GM19238 (cell line): ENCODE measurements around the gene DTX3.
"Not testable (repeated sequence)": the region's sequence is repeated elsewhere in the genome, so short reads cannot be mapped to it uniquely, and the experiment has no call there.

Experiments
- DNase-seq: peaks from one replicate; pipeline ENCODE4 v3.0.0; 2011; ENCODE audit warnings: low spot score; ENCODE audit not compliant: insufficient read length

Gene DTX3

DNA sequence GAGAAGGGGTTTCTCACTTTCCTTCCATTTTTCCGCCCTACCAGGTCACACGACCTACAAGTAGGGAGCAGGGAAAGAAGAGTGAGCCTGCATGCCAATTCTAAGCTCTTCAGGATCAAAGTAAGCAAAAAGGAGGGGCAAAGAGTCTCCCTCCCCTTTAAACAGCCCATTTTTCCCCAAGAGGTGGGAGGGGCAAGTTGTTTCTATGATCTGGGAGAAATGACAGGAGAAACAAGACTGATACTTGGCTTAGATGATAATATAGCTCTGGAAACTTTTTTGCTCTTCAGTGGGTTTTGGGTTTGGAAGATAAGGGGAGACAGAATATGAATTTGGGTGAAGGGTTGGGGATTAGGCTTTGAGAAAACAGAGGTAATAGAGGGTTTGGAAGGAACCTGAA is 1.8 kb downstream of the DTX3 start:
- DNase-seq, result no peak

DNA sequence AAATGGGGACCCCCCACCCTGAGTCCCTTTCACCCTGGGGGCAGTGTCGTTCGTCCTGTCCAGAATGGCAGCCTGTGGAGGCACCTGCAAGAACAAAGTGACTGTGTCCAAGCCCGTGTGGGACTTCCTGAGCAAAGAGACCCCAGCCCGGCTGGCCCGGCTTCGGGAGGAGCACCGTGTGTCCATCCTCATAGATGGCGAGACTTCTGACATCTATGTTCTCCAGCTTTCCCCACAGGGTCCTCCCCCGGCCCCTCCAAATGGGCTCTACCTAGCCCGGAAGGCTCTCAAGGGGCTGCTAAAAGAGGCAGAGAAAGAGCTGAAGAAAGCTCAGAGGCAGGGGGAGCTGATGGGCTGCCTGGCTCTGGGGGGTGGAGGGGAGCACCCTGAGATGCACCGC is 2.2 kb downstream of the DTX3 start:
- no peak for DNase-seq

DNA sequence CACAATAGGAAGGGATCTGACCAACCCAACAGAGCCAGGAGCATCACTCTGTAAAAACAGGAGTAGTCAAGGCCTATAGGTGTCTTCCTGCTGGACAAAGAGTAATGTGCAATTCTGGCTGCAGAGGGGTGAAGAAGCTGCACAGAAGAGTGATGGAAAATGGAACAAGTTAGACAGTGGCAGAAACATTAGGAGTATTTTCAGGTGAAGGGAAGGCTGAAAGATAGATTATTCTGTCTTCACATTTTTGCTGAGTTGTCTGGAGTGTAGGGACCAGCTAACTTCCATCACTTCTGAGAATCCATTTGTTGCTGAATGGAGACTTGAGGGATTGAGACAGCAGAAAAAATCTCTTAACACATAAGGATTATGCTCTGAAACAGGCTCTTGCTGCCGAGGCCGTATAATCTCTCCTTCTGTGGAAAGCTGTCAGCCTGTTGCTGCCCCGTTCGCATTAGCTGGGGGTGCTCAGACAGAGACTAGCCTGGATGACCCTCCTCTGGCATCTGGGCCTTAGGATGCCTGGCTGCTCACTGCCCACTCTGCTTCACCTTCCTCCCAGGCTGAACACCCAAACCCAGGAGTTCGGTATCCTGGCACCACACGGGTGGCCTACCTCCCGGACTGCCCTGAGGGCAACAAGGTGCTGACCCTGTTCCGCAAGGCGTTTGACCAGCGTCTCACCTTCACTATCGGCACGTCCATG is 3.5 kb downstream of the DTX3 start:
- no peak for DNase-seq

DNA sequence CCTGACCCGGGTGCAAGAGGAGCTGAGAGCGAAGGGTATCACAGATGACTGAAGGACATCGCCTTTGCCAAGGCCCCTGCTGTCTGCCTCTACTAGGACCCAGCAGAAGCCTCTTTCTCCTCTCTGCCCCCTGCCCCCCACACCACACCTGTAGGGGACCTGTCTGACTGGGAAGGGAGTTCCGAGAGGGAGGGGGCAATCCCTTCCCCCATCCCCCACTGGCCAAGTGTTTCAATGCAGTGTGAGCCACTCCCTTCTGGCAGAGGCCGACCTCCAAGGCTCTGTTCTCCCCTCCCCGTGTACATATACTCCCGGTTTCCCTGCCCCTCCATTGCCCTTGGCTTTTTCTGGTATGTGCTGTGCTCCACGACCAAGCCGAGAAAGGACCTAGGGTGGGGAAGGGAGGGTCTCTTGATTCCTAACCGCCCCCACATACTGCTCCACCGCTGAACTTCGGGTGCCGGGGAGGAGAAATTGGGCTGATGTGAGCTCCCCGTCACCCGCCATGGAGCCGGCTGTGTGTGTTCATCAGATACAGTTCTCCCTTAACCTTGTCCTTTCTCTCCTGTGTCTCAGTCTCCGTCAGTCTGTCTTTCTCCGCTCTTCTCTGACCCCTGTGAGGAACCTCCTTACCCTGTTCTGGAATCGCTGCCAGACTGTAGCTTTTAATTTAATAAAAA is 4.6 kb downstream of the DTX3 start:
- no peak for DNase-seq

DNA sequence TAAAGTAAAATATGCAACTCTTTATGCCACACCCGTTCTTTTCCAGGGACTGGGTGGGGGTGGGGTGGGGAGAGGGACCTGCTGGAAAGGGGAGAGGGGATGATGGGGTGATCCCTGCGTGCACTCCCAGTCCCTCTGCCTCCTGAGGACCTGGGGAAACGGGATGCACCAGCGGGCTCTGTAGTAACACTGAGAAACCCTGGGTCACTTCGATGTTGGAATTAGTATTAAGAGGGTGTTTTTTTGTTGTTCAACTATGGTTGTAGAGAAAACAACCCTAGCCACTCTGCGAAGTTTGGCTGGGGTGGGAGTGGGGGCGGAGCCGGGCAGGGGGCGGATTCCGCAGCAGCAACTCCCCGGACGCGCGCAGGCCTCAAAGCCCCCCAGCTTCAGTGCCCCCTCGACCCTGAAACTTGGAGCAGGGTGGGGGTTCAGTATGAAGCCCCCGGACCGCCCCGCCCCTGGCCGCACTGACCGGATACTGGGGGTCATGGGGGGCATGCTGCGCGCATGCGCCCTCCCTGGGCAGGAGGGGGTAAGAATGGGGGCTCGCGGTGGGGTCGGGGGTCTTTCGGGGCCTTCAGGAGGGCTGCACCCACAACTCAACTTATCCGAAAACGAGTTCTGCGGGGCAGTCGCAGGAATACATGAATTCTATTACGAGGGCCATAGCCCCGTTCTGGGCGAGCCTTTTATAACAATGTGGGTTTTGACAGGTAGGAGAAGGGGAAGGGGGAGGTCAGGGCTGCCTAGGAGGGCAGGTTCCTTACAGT is 5.3 kb downstream of the DTX3 start:
- DNase-seq, result no peak

DNA sequence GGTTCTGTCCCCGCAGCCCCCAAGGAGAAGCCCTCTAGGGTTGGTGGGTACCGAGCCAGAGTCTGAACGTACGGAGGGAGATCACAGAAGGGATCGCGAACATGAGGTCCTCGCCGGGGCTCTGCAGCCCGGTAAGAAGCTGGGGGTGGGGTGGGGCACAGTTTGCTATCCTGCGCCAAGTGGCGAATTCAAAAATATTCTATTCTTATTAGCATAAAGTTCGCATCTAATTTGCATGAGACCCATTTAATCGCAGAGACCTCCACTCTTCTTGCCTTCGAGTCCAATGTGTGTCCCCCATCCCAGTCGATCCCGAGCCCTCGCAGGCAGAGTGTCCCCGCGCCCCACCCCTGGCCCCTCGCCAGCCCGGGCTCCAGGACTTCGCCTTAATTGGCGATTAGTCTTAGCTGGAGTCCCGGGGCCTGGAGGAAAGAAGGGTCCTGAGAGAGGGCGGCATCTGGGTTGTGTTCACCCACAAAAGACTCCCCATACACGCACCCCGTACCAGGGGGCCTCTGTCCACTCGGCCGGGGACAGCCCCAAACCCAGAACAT is 6.0 kb downstream of the DTX3 start:
- no peak for DNase-seq

DNA sequence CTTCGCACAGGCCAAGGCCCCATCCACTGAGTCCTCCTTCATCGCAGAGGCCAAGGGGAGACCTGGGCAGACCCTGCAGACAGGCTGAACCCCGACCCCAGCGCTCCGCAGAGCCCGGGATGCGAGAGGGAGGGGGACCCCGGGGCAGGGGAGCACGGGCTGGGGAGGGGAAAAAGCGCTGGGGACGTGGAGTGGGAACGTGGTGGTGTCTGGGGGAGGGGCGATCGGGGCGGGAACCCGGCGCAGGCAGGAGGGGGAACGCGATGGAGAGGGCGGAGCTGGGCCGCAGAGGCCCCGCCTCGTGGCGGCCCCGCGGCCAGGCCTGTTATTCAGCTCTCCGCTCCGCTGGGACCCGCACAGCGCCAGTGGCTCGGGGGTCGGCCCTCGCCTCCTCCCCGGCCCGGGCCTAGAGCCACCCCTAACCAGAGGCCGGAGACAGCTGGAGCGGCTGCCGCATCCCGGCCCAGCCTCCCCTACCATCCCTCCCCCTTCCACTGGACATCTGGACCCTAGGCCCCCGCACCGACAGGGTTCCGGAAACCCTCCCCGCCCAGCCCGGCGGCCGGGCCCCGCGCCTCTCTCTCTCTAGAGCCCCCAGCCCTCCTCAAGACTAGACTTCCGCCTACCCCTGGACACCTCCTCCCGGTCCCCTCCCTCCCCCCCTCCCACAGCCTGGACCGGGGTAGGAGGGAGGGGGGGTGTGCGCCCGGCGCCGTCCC is 6.6 kb downstream of the DTX3 start, which contains the start of gene ARHGEF25:
Gene ARHGEF25, plus strand, starts transcription at position 328 of the 719 bp plus-strand sequence. CDS start 460 bp downstream, outside the sequence.
- peak; percentile 73 for DNase-seq

DNA sequence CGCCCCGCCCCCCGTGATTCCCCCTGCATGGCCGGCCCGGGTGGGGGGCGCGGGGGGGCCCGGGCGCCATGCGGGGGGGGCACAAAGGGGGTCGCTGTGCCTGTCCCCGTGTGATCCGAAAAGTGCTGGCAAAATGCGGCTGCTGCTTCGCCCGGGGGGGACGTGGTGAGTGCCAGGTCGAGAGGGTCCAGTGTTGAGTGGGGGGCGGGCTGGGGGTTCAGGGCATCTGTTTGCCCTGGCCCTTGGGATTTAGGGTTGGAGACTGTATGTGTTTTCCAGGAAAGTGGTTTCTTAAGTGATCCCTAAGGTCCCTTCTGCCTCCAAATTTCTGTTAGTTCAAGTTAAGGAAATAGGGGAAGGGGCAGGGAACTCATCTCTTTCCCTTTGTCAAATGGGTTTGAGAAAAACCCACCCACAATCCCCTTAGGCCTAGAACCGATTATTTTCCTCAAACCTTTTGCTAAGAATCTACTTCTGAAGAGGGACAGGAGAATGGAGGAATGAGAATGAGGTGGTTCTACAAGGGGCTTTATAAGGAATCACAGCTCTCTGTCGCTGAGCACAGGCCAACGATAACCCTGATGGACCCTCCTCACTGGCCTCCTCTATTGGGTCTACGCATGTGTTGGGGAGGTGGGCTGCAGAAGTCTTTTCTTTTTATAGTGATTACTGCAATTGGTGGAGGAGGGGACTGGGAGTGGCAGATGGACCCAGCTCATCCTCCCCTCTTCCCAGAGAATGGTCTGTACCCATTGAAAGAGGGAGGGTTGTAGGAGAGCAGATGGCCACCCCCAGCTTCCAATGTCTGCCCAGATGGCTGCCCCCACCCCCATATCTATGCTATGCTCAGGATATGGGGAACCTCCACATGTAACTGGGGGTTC is 7.4 kb downstream of the DTX3 start:
- DNase-seq, result no peak

DNA sequence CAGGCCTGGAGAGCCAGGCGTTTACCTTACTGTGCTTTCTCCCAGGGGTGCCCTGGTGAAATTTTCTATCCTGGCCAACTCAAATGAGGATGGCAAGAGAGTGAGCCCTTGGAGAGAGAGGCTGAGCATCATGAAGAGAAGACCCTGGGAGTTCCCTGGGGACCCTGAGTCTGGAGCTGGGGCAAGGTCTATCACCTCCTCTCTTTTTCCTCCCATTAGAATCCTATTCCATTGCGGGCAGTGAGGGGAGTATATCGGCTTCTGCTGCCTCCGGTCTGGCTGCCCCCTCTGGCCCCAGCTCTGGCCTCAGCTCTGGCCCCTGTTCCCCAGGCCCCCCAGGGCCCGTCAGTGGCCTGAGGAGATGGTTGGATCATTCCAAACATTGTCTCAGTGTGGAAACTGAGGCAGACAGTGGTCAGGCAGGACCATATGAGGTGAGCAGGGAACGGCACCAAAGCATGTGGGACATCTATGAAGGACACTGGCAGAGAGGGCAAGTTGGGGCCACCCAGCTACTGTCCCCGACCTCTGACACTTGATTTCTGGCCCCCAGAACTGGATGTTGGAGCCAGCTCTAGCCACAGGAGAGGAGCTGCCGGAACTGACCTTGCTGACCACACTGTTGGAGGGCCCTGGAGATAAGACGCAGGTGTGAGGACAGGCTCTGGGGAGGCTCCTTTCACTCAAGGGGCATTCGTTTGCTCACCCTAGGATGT is 8.2 kb downstream of the DTX3 start:
- DNase-seq, result no peak

DNA sequence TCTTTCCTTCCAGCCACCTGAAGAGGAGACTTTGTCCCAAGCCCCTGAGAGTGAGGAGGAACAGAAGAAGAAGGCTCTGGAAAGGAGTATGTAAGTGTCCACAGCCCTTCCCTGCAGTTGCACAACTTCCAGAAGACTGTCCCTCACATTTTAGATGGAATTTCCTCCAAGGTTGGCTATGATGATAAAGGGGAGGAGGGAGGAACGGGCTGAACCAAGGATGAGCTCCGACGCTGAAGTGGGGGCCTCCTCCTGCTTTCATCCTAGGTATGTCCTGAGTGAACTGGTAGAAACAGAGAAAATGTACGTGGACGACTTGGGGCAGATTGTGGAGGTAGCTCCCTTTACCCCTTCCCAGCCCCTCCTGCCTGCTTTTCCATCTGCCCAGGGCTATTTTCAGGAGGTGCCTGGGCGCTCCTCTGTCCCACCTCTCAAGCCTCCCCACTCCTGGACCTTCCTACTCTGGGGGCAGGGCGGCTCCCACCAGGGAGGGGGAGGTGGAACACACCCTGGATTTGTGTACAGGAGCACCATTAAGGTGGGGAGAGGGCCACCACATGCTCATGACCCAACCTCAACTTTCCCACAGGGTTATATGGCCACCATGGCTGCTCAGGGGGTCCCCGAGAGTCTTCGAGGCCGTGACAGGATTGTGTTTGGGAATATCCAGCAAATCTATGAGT is 8.9 kb downstream of the DTX3 start:
- no peak for DNase-seq

DNA sequence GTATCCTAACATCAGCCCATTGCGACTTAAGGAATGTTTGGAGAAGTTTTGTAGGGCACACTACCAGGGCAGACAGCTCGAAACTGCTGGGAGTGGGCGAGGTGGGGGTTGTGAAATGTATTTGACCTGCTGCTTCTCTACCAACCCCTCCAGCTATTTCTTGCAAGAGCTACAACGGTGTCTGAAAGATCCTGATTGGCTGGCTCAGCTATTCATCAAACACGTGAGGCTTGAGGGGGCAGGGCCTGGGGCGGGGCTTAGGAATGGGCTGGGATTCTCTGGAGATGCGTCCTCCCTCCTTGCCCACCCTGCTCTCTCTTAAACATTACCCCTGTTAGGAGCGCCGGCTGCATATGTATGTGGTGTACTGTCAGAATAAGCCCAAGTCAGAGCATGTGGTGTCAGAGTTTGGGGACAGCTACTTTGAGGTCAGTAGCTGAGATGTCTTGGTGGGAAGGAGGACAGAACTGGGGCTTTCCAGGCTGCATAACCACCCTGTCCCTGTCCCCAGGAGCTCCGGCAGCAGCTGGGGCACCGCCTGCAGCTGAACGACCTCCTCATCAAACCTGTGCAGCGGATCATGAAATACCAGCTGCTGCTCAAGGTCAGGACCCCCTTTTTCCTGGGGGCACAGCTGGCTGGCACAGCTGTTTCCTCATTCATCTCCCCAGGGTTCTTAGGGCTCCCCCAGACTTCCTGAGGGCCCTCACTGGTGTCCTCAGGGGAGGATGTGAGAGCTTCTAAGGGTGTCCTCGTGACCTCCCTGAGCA is 9.7 kb downstream of the DTX3 start:
- peak; percentile 75 for DNase-seq

DNA sequence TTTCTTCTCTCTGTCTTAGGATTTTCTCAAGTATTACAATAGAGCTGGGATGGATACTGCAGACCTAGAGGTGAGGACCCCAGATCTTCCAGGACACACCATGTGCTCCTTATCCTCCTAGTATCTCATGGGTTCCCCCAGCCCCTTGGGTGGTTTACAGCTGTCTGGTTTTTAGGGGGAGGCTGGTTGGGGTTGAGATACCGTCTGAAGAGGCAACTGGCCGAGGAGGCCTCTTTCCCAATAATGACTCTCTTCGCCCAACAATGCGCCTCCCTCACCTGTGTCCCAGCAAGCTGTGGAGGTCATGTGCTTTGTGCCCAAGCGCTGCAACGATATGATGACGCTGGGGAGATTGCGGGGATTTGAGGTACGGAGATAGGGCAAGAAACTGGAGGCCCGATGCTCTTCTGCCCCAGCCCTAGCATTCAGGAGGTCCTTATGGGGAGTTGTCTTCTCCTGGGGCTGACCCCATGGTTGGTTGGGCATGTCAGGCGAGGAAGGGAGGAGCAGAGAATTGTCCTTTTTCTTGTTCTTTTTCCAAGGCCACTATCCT is 10.4 kb downstream of the DTX3 start:
- DNase-seq, result no peak

DNA sequence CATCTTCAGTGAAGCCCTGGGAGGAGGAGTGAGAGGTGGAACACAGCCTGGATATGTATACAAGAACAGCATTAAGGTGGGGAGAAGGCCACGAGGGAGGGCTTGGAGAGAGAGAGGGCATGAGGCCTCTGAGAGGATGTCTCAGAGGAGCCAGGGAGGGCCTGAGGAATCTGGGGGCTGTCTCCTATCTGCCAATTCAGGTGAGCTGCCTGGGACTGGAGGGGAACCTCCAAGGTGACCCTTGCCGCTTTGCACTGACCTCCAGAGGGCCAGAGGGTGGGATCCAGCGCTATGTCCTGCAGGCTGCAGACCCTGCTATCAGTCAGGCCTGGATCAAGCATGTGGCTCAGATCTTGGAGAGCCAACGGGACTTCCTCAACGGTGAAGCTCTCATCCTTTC is 11.0 kb downstream of the DTX3 start:
- no peak for DNase-seq

DNA sequence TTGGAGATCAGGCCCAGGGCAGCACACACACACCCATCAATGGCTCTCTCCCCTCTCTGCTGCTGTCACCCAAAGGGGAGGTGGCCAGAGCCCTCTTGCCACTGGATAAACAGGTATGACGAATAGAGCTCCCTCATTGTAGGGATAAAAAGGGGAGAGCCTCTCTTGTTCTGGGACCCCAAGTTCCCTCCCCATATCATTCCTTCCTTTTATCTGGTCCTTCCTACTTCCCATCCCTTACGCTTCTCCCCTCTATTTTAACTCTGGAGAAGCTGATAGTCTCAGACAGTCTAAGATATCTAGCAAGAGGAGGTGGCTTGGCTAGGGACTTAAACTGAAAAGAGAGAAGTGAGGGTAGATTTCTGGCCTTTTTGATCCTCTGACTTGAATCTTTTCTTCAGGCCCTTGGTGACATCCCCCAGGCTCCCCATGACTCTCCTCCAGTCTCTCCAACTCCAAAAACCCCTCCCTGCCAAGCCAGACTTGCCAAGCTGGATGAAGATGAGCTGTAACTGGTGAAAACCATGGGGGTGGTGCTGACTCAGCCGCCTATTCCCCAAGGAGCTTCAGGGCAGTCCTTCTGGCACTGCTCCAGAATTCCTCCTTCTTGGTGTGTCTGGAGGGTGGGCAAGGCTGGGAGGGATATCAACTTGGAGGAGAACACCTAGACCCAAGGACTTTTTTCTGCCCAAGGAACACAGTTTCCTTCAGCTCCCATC is 11.9 kb downstream of the DTX3 start:
- no peak for DNase-seq

DNA sequence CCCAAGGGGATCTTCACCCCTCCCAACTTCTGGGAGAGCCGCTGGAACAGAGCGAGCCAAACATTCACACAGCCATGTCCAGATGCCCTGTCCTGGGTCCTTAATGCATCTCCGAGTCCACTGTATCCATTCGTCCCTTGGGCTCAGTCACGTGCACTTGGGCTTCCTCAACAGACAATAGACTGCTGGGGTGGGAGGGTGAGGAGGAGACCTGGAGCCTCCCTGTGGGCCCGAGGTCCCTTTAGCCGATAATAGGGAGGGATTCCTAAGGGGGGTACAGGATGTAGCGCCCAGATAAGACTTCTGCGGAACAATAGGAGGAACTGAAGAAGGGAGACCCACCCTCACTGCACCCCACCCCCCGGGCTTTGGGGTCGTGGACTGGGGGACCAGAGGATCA is 13.3 kb downstream of the DTX3 start:
- no peak for DNase-seq

DNA sequence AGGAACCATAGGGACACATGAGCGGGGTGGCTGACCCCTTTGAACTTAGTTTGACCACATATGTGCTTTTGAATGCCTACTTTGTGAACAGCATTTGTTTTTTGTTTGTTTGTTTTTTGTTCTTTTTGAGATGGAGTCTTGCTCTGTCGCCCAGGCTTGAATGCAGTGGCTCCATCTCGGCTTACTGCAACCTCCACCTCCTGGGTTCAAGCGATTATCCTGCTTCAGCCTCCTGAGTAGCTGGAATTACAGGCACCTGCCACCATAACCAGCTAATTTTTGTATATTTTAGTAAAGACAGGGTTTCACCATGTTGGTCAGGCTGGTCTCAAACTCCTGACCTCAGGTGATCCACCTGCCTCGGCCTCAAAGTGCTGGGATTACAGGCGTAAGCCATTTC is 13.8 kb downstream of the DTX3 start:
- DNase-seq, result not testable (repeated sequence)

DNA sequence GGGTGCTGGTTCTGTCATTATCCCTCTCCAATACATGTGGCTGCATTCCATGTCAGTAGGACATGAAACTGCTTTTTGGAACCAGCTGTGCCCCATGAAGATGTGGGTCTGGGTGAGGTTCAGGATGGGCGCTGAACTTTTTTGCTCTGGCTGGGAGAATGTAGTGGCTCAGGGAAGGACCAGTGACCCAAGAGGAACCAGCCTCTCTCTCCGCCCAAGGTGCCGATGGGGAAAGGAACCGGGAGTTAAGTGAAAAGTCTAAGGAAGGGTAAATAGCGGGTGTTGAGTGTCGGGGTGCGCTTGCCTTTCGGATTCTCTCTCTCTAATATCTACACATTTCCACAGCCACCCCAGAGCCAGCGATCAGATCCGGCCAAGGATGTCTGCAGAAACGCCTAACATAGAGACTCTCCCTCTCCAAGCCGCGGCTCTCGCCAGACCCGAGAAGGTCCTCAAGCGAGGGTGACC is 14.4 kb downstream of the DTX3 start:
- DNase-seq, result no peak
